Body of pancreas (tissue), 4 donors: ENCODE results near the gene TRAPPC5.

ENCODE experiments used
- POLR2A ChIP-seq, 3 donors: fragments of 450-650 bp; IDR thresholded peaks; one replicate each; pipeline ENCODE4 v1.6.1; 2016; ENCODE audit warnings: antibody characterized with exemption in 3 of 3, mild to moderate bottlenecking in 2 of 3
- TF ChIP-seq, protein P1 (sequence below), 7 experiments: fragments of 450-650 bp in 4 of 7; fragments of 200-600 bp in 3 of 7; sonication (generic) in 3 of 7; IDR thresholded peaks; one replicate each; pipeline ENCODE4 v1.5.1; 2016 to 2019; ENCODE audit warnings: antibody characterized with exemption in 7 of 7

- TF ChIP-seq, protein P1, sequence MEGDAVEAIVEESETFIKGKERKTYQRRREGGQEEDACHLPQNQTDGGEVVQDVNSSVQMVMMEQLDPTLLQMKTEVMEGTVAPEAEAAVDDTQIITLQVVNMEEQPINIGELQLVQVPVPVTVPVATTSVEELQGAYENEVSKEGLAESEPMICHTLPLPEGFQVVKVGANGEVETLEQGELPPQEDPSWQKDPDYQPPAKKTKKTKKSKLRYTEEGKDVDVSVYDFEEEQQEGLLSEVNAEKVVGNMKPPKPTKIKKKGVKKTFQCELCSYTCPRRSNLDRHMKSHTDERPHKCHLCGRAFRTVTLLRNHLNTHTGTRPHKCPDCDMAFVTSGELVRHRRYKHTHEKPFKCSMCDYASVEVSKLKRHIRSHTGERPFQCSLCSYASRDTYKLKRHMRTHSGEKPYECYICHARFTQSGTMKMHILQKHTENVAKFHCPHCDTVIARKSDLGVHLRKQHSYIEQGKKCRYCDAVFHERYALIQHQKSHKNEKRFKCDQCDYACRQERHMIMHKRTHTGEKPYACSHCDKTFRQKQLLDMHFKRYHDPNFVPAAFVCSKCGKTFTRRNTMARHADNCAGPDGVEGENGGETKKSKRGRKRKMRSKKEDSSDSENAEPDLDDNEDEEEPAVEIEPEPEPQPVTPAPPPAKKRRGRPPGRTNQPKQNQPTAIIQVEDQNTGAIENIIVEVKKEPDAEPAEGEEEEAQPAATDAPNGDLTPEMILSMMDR (IDR thresholded peaks at IDR 0.05) = no peak
- TF ChIP-seq POLR2A (IDR thresholded peaks at IDR 0.05) = no peak
These were observed 40.7 kb upstream of the TRAPPC5 start for GRCh38 chr19:7639863-7640348.
